ENCODE data around the gene HOMER1. TPM values are rescaled to one million over a fixed set of nuclear protein-coding genes. Genes with fewer than 3 reads are reported as not detected.

HOMER1 gene, protein sequence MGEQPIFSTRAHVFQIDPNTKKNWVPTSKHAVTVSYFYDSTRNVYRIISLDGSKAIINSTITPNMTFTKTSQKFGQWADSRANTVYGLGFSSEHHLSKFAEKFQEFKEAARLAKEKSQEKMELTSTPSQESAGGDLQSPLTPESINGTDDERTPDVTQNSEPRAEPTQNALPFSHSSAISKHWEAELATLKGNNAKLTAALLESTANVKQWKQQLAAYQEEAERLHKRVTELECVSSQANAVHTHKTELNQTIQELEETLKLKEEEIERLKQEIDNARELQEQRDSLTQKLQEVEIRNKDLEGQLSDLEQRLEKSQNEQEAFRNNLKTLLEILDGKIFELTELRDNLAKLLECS
- total RNA-seq = 1 to 10 TPM; 2.0 to 8.5 TPM

DNA sequence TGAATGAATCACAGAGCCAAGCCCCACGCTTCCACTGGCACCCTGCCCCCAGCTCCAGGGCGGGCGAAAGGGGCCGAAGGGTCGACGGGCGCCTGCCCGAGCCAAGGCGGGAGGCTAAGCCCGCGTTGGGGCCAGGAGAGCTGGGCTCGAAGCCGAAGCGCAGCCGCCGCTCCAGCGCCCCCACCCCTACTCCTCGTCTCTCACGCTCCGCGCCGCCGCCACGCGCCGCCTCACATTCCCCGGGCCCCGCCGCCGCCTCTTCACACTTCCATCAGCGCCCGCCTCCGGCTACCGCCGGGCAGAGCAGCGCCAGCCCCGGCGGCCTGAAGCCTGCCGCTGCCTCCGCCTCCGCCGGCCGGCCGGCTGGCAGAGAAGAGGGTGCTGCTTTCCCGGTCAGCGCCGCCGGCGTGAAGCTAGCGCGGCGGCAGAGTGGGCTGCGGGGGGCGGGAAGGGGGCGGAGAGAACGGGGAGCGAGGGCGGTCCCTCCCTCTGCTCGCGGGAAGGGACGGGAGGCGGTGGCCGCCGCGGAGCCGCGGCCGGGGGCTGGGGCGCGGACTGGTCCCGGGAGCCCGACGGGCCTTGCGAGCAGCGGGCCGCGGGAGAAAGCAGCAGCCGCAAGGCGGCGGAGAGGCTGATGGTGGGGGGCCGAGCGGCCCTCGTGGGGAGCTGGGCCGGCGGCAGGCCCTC is at the start of gene HOMER1:
TSS of gene HOMER1 (minus strand) at position 431 of the 687 bp plus-strand sequence. CDS start 1,360 bp downstream, outside the sequence.
- Mint-ChIP-seq H3K27ac (peak within 1 kb of the TSS; percentile 90 to 92), H3K9me3 (no peaks in the 10 kb centered on the region), H3K36me3 (peaks cover 0 to 5% of the 10 kb centered on the region in 2 donors)
- peak; percentile 71 to 73 for DNase-seq (ENCODE audit: low spot score in 2 of 2)
- ATAC-seq = peak; percentile 66 to 78

GRCh38 chr5:79563247-79563590 is 49.3 kb upstream of the HOMER1 start:
- Mint-ChIP-seq H3K27ac (peak overlapping the region in 1 of 2 donors; percentile 91), H3K36me3 (peaks cover 0 to 33% of the 10 kb centered on the region in 2 donors), H3K9me3 (peaks cover 0 to 12% of the 10 kb centered on the region in 2 donors)
- no peak for ATAC-seq
- DNase-seq (ENCODE audit: low spot score in 2 of 2) = no peak

DNA sequence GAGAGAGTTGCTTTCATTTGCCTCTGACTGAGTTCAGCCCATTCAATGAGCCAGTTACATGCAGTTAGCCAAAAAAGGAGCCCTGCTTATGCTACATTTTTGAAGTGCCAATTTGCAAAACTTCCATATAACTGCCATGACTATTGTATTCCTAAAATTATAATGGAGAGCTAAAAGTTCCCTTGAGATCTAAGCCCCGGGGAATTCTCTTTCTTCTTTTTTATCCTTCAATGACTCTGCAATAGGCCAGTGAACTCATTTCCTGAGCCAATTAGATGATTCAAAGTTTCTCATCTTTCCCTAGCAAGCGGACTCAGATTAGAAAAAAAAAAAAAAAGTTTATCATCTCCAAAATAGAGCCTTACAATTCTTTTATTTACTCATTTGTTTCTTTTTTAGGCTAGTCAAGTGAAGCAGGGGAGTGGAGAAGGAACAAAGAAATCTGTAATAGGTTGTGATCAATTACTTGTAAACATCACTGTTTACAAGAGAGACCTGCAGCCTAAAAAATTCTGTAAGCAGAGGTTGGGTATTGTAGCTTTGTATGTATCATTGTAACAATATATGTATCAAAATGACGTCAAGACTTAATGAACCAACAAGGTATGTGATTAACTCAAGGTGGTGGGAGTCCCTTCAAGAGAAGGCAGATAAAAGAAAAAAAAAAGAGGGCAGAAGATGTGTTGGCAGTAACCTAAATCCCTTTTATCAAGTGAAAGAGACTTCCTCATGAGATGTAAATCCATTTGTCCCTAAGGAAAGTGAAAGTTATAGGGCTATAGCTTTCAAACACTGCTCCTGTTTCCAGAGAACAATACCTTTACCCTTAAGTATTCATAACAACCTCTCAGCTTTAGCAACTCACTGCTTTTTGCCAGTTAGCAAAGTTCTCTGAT is 48.7 kb upstream of the HOMER1 start:
- ATAC-seq (no peak), DNase-seq (ENCODE audit: low spot score in 2 of 2) (no peak)
- Mint-ChIP-seq H3K36me3 (peaks cover 0 to 33% of the 10 kb centered on the region in 2 donors), H3K27ac (peak overlapping the region; percentile 81 to 91), H3K9me3 (peaks cover 0 to 12% of the 10 kb centered on the region in 2 donors)

DNA sequence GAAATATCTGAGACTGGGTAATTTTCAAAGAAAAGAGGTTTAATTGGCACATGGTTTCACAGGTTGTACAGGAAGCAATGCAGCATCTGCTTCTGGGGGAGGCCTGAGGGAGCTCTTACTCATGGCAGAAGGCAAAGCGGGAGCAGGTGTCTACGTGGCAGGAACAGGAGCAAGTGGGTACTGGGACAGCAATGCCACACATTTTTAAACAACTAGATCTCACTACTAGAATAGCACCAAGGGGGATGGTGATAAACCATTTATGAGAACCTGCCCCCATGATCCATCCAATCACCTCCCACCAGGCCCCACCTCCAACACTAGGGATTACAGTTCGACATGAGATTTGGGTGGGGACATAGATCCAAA is 47.6 kb upstream of the HOMER1 start:
- peak overlapping the region; percentile 91 to 98 for H3K27ac Mint-ChIP-seq
- H3K36me3 Mint-ChIP-seq = peaks cover 0 to 33% of the 10 kb centered on the region in 2 donors
- peak in 1 of 2 donors; percentile 27 for DNase-seq (ENCODE audit: low spot score in 2 of 2)
- peaks cover 0 to 12% of the 10 kb centered on the region in 2 donors for H3K9me3 Mint-ChIP-seq
- peak; percentile 74 to 84 for ATAC-seq

DNA sequence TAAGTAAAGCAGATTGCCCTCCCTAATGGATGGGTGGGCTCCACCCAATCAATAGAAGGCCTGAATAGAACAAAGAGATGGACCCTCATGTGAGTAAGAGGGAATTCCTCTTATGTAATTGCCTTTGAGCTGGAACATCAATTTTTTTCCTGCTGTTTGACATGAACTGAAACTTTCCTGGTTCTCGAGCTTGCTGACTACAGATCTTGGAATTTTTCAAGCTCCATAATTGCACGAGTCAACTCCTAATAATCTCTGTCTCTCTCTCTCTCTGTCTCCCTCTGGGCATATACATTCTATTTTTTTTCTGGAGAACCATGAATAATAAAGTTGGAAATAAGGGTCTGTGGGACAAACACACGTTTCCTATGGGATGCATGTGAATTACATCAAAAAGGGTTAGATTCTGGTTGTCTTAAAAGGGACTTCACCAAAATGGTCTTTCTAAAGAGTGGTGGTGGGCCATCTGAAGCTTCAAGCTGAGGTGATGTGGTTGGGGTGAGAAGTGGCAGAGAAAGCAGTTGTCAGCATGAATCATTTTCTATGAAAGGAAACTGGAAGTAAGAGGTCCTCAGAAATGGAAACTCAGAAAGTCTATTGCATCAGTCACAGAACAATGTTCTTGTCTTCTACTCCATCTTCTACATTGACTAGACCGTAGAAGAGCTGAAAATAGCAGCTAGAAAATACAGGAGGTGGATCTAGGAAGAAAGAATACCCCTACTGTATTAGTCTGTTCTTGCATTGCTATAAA is 47.0 kb upstream of the HOMER1 start:
- H3K9me3 Mint-ChIP-seq = peaks cover 0 to 12% of the 10 kb centered on the region in 2 donors
- DNase-seq (ENCODE audit: low spot score in 2 of 2) = no peak
- H3K36me3 Mint-ChIP-seq = peaks cover 0 to 33% of the 10 kb centered on the region in 2 donors
- peak; percentile 91 to 94 for ATAC-seq
- peak overlapping the region; percentile 91 to 98 for H3K27ac Mint-ChIP-seq

GRCh38 chr5:79555418-79555817 is 41.5 kb upstream of the HOMER1 start:
- H3K36me3 Mint-ChIP-seq = peaks cover 0 to 22% of the 10 kb centered on the region in 2 donors
- H3K9me3 Mint-ChIP-seq = peaks cover 0 to 14% of the 10 kb centered on the region in 2 donors
- no peak for ATAC-seq
- H3K27ac Mint-ChIP-seq = no peak overlapping the region
- no peak for DNase-seq (ENCODE audit: low spot score in 2 of 2)

- ATAC-seq (no peak), DNase-seq (ENCODE audit: low spot score in 2 of 2) (no peak)
- Mint-ChIP-seq H3K9me3 (peaks cover 0 to 8% of the 10 kb centered on the region in 2 donors), H3K27ac (no peak overlapping the region), H3K36me3 (peaks cover 0 to 11% of the 10 kb centered on the region in 2 donors)
Observed at GRCh38 chr5:79552984-79553383, 39.0 kb upstream of the HOMER1 start.

GRCh38 chr5:79547982-79548381 is 34.0 kb upstream of the HOMER1 start:
- ATAC-seq (no peak), DNase-seq (ENCODE audit: low spot score in 2 of 2) (no peak)
- peaks cover 0 to 8% of the 10 kb centered on the region in 2 donors for H3K9me3 Mint-ChIP-seq
- H3K36me3 Mint-ChIP-seq = peaks cover 0 to 11% of the 10 kb centered on the region in 2 donors
- H3K27ac Mint-ChIP-seq = no peak overlapping the region

- ATAC-seq = no peak
- Mint-ChIP-seq H3K9me3 (peaks cover 0 to 8% of the 10 kb centered on the region in 2 donors), H3K27ac (peak overlapping the region in 1 of 2 donors; percentile 12), H3K36me3 (peaks cover 0 to 6% of the 10 kb centered on the region in 2 donors)
- no peak for DNase-seq (ENCODE audit: low spot score in 2 of 2)
Observed at GRCh38 chr5:79547429-79547822, 33.5 kb upstream of the HOMER1 start.

DNA sequence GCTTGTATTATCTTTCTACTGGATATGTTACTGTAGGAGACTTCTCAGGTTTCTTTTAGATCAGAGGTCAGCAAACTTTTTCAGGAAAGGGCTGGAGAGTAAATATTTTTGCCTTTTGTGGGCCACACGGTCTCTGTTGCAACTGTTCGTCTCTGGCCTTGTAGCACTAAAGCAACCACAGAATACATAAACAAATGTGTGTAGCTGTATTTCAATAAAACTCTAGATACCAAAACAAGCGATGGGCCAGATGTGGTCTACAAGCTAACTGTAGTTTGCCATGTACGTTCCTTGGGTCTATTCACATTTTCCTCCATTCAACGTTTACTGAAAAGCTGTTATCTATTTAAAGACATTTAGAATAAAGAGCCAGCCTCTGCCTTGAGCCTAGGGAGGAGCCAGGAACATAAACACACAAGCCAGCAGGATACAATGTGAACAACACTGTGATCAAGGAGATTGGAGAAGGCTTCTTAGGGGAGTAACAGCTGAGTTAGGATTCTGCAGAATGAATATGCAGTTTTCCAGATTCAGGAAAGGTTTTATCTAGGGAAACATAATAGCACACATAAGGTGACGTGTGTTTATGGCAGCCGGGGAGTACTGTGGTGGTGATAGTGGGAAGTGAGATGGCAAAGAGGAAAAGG is 33.0 kb upstream of the HOMER1 start:
- H3K27ac Mint-ChIP-seq = no peak overlapping the region
- peaks cover 0 to 4% of the 10 kb centered on the region in 2 donors for H3K36me3 Mint-ChIP-seq
- peaks cover 0 to 4% of the 10 kb centered on the region in 2 donors for H3K9me3 Mint-ChIP-seq
- ATAC-seq (no peak), DNase-seq (ENCODE audit: low spot score in 2 of 2) (no peak)

DNA sequence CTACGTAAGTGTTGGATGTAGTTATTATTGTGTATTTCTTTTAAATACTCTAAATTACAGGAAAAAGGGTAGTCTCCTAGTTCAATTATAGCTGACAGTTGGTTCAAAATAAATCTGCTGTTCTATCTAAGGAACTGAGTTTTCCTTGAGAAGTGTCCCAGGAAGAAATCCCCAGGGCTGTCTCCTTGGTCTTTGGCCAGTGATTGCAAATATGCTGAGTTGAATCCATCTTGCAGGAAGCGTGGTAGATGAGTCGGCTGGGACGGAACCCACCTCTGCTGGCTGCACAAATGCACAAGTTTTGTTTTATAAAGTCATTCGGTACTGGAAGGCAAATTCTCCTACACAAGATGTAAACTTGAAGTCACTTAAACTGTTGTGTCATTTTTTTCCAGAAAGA is 30.2 kb upstream of the HOMER1 start:
- no peak overlapping the region for H3K27ac Mint-ChIP-seq
- DNase-seq (ENCODE audit: low spot score in 2 of 2) (no peak), ATAC-seq (no peak)
- no peaks in the 10 kb centered on the region for H3K9me3 Mint-ChIP-seq
- no peaks in the 10 kb centered on the region for H3K36me3 Mint-ChIP-seq

DNA sequence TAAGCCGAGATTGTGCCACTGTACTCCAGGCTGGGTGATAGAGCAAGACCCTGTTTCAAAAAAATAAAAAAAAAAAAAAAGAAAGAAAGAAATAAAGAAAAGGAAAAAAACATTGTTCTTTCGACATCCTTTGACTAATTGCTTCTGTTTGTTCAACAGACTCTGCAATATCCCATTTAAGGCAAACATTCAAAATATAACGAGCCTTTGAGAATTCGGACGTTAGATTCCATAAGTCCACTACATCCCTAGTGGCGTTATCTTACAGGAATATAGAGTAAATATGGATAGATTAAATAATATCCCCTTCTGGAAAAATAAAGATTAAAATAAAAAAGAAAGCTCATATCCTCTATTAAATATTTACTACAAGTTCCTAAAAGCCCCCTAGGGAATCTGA is 27.0 kb upstream of the HOMER1 start:
- Mint-ChIP-seq H3K36me3 (no peaks in the 10 kb centered on the region), H3K27ac (no peak overlapping the region), H3K9me3 (no peaks in the 10 kb centered on the region)
- no peak for DNase-seq (ENCODE audit: low spot score in 2 of 2)
- no peak for ATAC-seq

GRCh38 chr5:79536193-79536906 is 22.4 kb upstream of the HOMER1 start:
- no peak for ATAC-seq
- no peak for DNase-seq (ENCODE audit: low spot score in 2 of 2)
- no peaks in the 10 kb centered on the region for H3K9me3 Mint-ChIP-seq
- no peak overlapping the region for H3K27ac Mint-ChIP-seq
- H3K36me3 Mint-ChIP-seq = no peaks in the 10 kb centered on the region

GRCh38 chr5:79535477-79536192 is 21.7 kb upstream of the HOMER1 start:
- no peak for DNase-seq (ENCODE audit: low spot score in 2 of 2)

DNA sequence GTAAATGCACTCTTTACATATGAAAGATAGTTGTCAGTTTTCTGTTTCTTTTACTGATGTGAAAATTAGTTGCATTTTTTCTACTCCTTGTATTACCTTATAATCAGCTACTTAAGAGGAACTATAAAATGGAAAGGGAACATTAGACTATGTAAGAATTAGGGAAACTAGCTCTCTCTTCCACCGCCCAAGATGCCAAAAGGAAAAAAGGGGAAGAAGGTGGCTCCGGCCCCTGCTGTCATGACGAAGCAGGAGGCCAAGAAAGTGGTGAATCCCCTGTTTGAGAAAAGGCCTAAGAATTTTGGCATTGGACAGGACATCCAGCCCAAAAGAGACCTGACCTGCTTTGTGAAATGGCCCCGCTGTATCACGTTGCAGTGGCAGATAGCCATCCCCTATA is 15.2 kb upstream of the HOMER1 start:
- no peak overlapping the region for H3K27ac Mint-ChIP-seq
- no peak for ATAC-seq
- peaks cover 5 to 6% of the 10 kb centered on the region in 2 donors for H3K9me3 Mint-ChIP-seq
- H3K36me3 Mint-ChIP-seq = peaks cover 6 to 7% of the 10 kb centered on the region in 2 donors
- no peak for DNase-seq (ENCODE audit: low spot score in 2 of 2)

More at GRCh38 chr5:79535477-79536192, 21.7 kb upstream of the HOMER1 start:
- H3K27ac Mint-ChIP-seq = no peak overlapping the region
- H3K9me3 Mint-ChIP-seq = no peaks in the 10 kb centered on the region
- no peaks in the 10 kb centered on the region for H3K36me3 Mint-ChIP-seq
- no peak for ATAC-seq

Data from activated naive CD4-positive, alpha-beta T cell treated with anti-CD3 and anti-CD28 coated beads, Interleukin-2, amount 50 U/mL, for 72 hours (primary cell).